HCT116 (cell line): ENCODE results near the gene GNPTG.

Source experiments
- EGR1 ChIP-seq: IDR thresholded peaks from 2 replicates; pipeline ENCODE4 v1.6.1; 2012; ENCODE audit warnings: low read depth
- EZH2 ChIP-seq: fragments of 200-600 bp; sonication (generic); IDR thresholded peaks from 2 replicates; pipeline ENCODE4 v1.6.1; 2017; ENCODE audit warnings: antibody characterized with exemption, mixed run types
- EZH2phosphoT487 ChIP-seq: fragments of 200-600 bp; IDR thresholded peaks from 2 replicates; pipeline ENCODE4 v1.6.1; 2018; ENCODE audit warnings: antibody characterized with exemption, borderline replicate concordance
- JUND ChIP-seq: IDR thresholded peaks from 2 replicates; pipeline ENCODE4 v1.6.1; 2012
- POLR2A ChIP-seq: IDR thresholded peaks from 2 replicates; pipeline ENCODE4 v1.7.0; 2011; ENCODE audit warnings: borderline replicate concordance; ENCODE audit not compliant: insufficient read depth, insufficient read length; ENCODE audit errors: extremely low read depth
- POLR2AphosphoS5 ChIP-seq: IDR thresholded peaks from 2 replicates; pipeline ENCODE4 v1.6.1; 2011; ENCODE audit warnings: mild to moderate bottlenecking, low read depth, low read length, moderate library complexity
- RAD21 ChIP-seq: IDR thresholded peaks from 2 replicates; pipeline ENCODE4 v1.6.1; 2012; ENCODE audit warnings: low read depth, mild to moderate bottlenecking
- SIN3A ChIP-seq: IDR thresholded peaks from 2 replicates; pipeline ENCODE4 v1.6.1; 2012; ENCODE audit warnings: low read depth
- TCF7L2 ChIP-seq: IDR thresholded peaks from 2 replicates; pipeline ENCODE4 v1.7.0; 2011; ENCODE audit warnings: borderline replicate concordance, inconsistent platforms; ENCODE audit not compliant: insufficient read depth, insufficient read length; ENCODE audit errors: extremely low read depth
- ZFX ChIP-seq: fragments of 450-650 bp; IDR thresholded peaks from 2 replicates; pipeline ENCODE4 v1.6.1; 2017
- TF ChIP-seq, protein P1 (sequence below): IDR thresholded peaks from 2 replicates; pipeline ENCODE4 v1.6.1; 2012
- TF ChIP-seq, protein P2 (sequence below), 3 experiments: fragments of 200-600 bp in 1 of 3; sonication (generic) in 1 of 3; IDR thresholded peaks in 2 of 3; conservative IDR thresholded peaks in 1 of 3; 2 replicates each; pipeline ENCODE4 v1.5.1; 2012 to 2017; ENCODE audit warnings: low read depth in 2 of 3, low read length in 2 of 3, antibody characterized with exemption in 1 of 3, borderline replicate concordance in 1 of 3, control low read depth in 1 of 3, mild to moderate bottlenecking in 1 of 3, mixed read lengths in 1 of 3, mixed run types in 1 of 3, moderate library complexity in 1 of 3; ENCODE audit not compliant: insufficient read depth in 1 of 3
- TF ChIP-seq, protein P3 (sequence below): IDR thresholded peaks from 2 replicates; pipeline ENCODE4 v1.6.1; 2011; ENCODE audit warnings: mild to moderate bottlenecking, low read length, moderate library complexity; ENCODE audit not compliant: insufficient replicate concordance; ENCODE audit errors: extremely low read depth

DNA sequence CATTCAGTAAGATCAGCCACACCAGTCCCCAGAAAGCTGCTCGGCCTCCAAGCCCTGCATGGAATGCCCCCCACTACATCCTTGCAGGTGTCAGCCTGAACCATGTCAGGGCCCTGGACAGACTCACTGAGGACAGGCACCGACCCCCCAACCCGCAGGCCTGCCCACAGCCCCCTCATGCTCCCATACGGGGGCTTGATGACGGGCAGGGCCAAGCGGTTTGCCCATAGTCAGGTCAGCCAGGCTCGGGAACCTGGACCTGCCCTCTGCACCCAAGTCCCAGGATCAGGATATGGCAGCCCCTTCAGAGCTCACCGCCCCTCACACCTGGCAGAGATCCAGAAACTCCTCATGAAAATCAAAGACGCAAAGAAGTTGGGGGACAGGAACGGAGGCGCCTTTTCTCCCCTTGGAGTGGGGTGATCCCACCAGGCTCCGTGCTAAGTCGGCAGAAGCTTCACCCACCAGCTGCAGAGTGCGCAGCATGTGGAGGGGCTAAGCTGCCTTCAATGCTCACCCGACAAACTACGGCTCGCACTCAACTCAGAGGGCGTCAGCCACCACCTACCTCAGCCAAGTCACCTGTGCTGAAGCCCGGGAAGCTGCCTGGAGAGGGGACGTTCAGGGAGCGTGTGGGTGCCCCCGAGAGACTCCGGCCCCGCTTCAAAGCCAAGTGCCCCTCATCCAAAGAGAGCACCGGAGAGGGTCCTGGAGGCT, 26.5 kb downstream of the GNPTG start:
- TF ChIP-seq, protein P1, sequence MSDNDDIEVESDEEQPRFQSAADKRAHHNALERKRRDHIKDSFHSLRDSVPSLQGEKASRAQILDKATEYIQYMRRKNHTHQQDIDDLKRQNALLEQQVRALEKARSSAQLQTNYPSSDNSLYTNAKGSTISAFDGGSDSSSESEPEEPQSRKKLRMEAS: no peak
- TF ChIP-seq POLR2A (no peak), RAD21 (no peak), POLR2AphosphoS5 (no peak), ZFX (no peak), JUND (no peak), SIN3A (no peak), EZH2phosphoT487 (no peak), EGR1 (no peak), EZH2 (no peak), TCF7L2 (no peak)
- TF ChIP-seq, protein P2, sequence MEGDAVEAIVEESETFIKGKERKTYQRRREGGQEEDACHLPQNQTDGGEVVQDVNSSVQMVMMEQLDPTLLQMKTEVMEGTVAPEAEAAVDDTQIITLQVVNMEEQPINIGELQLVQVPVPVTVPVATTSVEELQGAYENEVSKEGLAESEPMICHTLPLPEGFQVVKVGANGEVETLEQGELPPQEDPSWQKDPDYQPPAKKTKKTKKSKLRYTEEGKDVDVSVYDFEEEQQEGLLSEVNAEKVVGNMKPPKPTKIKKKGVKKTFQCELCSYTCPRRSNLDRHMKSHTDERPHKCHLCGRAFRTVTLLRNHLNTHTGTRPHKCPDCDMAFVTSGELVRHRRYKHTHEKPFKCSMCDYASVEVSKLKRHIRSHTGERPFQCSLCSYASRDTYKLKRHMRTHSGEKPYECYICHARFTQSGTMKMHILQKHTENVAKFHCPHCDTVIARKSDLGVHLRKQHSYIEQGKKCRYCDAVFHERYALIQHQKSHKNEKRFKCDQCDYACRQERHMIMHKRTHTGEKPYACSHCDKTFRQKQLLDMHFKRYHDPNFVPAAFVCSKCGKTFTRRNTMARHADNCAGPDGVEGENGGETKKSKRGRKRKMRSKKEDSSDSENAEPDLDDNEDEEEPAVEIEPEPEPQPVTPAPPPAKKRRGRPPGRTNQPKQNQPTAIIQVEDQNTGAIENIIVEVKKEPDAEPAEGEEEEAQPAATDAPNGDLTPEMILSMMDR (IDR thresholded peaks at IDR 0.05 in 2 of 3, conservative IDR thresholded peaks at IDR 0.05 in 1 of 3; ENCODE audit: borderline replicate concordance in 1 of 3, insufficient read depth in 1 of 3, low read depth in 2 of 3, low read length in 2 of 3): no peak
- TF ChIP-seq, protein P3, sequence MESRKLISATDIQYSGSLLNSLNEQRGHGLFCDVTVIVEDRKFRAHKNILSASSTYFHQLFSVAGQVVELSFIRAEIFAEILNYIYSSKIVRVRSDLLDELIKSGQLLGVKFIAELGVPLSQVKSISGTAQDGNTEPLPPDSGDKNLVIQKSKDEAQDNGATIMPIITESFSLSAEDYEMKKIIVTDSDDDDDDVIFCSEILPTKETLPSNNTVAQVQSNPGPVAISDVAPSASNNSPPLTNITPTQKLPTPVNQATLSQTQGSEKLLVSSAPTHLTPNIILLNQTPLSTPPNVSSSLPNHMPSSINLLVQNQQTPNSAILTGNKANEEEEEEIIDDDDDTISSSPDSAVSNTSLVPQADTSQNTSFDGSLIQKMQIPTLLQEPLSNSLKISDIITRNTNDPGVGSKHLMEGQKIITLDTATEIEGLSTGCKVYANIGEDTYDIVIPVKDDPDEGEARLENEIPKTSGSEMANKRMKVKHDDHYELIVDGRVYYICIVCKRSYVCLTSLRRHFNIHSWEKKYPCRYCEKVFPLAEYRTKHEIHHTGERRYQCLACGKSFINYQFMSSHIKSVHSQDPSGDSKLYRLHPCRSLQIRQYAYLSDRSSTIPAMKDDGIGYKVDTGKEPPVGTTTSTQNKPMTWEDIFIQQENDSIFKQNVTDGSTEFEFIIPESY: no peak
